Liver (tissue), 3 donors: ENCODE data around the gene RHEB.

Source experiments
- CTCF ChIP-seq: fragments of 150-350 bp; IDR thresholded peaks from 2 replicates; pipeline ENCODE4 v1.5.1; 2017; ENCODE audit warnings: improper control_type of control experiment, low read depth, low read length; ENCODE audit not compliant: missing input control
- MAX ChIP-seq: IDR thresholded peaks from 2 replicates; pipeline ENCODE4 v1.6.1; 2016; ENCODE audit warnings: antibody characterized with exemption
- RAD21 ChIP-seq, 2 donors: IDR thresholded peaks; 2 replicates each; pipeline ENCODE4 v1.6.1; 2016; ENCODE audit warnings: antibody characterized with exemption in 2 of 2, mild to moderate bottlenecking in 2 of 2
- donor health status: healthy.
- donor health status: healthy.

- TF ChIP-seq CTCF (no peak), RAD21 (IDR thresholded peaks at IDR 0.05) (no peak), MAX (no peak)
Observed at GRCh38 chr7:151539088-151539671, 19.5 kb upstream of the RHEB start.
